Upper lobe of left lung (tissue), 6 donors: ENCODE measurements around the gene TCEAL3. TPM values are rescaled to one million over a fixed set of nuclear protein-coding genes. Genes with fewer than 3 reads are reported as not detected.
A peak's percentile ranks its signal among the peaks of the same experiment; 100 is the strongest.

Experiments
- ATAC-seq, 2 donors: fragments of 200-7000 bp; cut with Tn5 transposase; one replicate each; pipeline ENCODE4 v1.9.1; 2022; ENCODE audit warnings: mild to moderate bottlenecking in 2 of 2, moderate library complexity in 2 of 2; ENCODE audit not compliant: low FRiP score in 2 of 2
- DNase-seq, 2 donors: peaks; one replicate each; pipeline ENCODE4 v3.0.0-alpha.2; 2019 to 2020
- H3K27ac ChIP-seq, 4 donors: fragments of 200-600 bp; sonication (generic); one replicate each; pipeline ENCODE4 v1.5.1; 2016 to 2019
- H3K27me3 ChIP-seq, 4 donors: fragments of 200-600 bp; sonication (generic); one replicate each; pipeline ENCODE4 v1.5.1; 2017 to 2019
- H3K36me3 ChIP-seq, 4 donors: fragments of 200-600 bp; sonication (generic); one replicate each; pipeline ENCODE4 v1.5.1; 2016 to 2019
- H3K4me1 ChIP-seq, 4 donors: fragments of 200-600 bp; sonication (generic); one replicate each; pipeline ENCODE4 v1.5.1; 2018 to 2019
- H3K4me3 ChIP-seq, 4 donors: fragments of 200-600 bp; sonication (generic); one replicate each; pipeline ENCODE4 v1.5.1; 2017 to 2019; ENCODE audit warnings: mild to moderate bottlenecking in 2 of 4, moderate library complexity in 1 of 4
- H3K9me3 ChIP-seq, 4 donors: fragments of 200-600 bp; sonication (generic); one replicate each; pipeline ENCODE4 v1.5.1; 2018 to 2019
- CTCF ChIP-seq, 6 experiments: fragments of 450-650 bp in 4 of 6; fragments of 200-600 bp in 2 of 6; sonication (generic) in 2 of 6; IDR thresholded peaks; one replicate each; pipeline ENCODE4 v1.5.1; 2016 to 2019; ENCODE audit warnings: antibody characterized with exemption in 6 of 6
- EP300 ChIP-seq, 4 donors: sonication (generic); formaldehyde crosslinking; IDR thresholded peaks; one replicate each; pipeline ENCODE4 v1.5.1; 2017; ENCODE audit warnings: antibody characterized with exemption in 4 of 4, control low read depth in 2 of 4
- POLR2A ChIP-seq, 4 donors: fragments of 450-650 bp; IDR thresholded peaks; one replicate each; pipeline ENCODE4 v1.5.1; 2016 to 2017; ENCODE audit warnings: antibody characterized with exemption in 4 of 4, mild to moderate bottlenecking in 2 of 4
- POLR2AphosphoS5 ChIP-seq, 2 donors: sonication (generic); formaldehyde crosslinking; IDR thresholded peaks; one replicate each; pipeline ENCODE4 v1.5.1; 2017; ENCODE audit warnings: antibody characterized with exemption in 2 of 2
- WGBS, 2 donors: methylation state at CpG; one replicate each; pipeline ENCODE4 v1.1.5; 2017 to 2018; 5-methylcytosine and 5-hydroxymethylcytosine counted together
- total RNA-seq, 6 donors: library from RNA; depleted of rRNA in 4 of 6; stranded (reverse); fragments of >200 nt in 4 of 6; gene quantifications; one replicate each; pipeline versions ENCODE4 v1.1.0 to v1.2.1, GENCODE V29; 2016 to 2021
- donor health status: DM: no; HTN: no; CAD: no; lungs with moderate emphysema.
- donor health status: DM: no; HTN: yes; CAD: no; lungs with severe emphysema.

Gene TCEAL3
- total RNA-seq, 6 donors from 2014 or later, result 17.8 to 27.9 (median 25.2) TPM

- Histone ChIP-seq H3K27me3 (no peaks in the 10 kb centered on the region), H3K9me3 (no peaks in the 10 kb centered on the region), H3K36me3 (no peaks in the 10 kb centered on the region), H3K27ac (no peak overlapping the region), H3K4me1 (no peaks in the 10 kb centered on the region), H3K4me3 (no peak overlapping the region)
- no peak for TF ChIP-seq EP300 (IDR thresholded peaks at IDR 0.05)
- TF ChIP-seq CTCF (IDR thresholded peaks at IDR 0.05), result no peak
- no peak for TF ChIP-seq POLR2A (IDR thresholded peaks at IDR 0.05)
- no peak for TF ChIP-seq POLR2AphosphoS5 (IDR thresholded peaks at IDR 0.05)
- ATAC-seq (no peak), DNase-seq (no peak)
These were observed 8.1 kb downstream of the TCEAL3 start for GRCh38 chrX:103615781-103616371.

- TF ChIP-seq POLR2AphosphoS5 (IDR thresholded peaks at IDR 0.05), result no peak
- TF ChIP-seq POLR2A (IDR thresholded peaks at IDR 0.05), result no peak
- TF ChIP-seq CTCF (IDR thresholded peaks at IDR 0.05), result no peak
- TF ChIP-seq EP300 (IDR thresholded peaks at IDR 0.05), result no peak
- 32% methylated on average over 1 of the region's 1 CpG; no CpG with 5 or more reads in 1 of the 2 donors for WGBS, 2 donors
- Histone ChIP-seq H3K27ac (no peak overlapping the region), H3K27me3 (no peaks in the 10 kb centered on the region), H3K4me1 (no peaks in the 10 kb centered on the region), H3K9me3 (no peaks in the 10 kb centered on the region), H3K4me3 (no peak overlapping the region), H3K36me3 (no peaks in the 10 kb centered on the region)
- no peak for ATAC-seq
- no peak for DNase-seq
These were observed 9.0 kb downstream of the TCEAL3 start for GRCh38 chrX:103616676-103617186.

- Histone ChIP-seq H3K27me3 (no peaks in the 10 kb centered on the region), H3K36me3 (no peaks in the 10 kb centered on the region), H3K27ac (peak overlapping the region in 2 of 4 donors; percentile 54 to 62), H3K4me1 (peaks cover 0 to 14% (median 0%) of the 10 kb centered on the region in 4 donors), H3K4me3 (no peak overlapping the region), H3K9me3 (no peaks in the 10 kb centered on the region)
- DNase-seq (no peak), ATAC-seq (no peak)
- TF ChIP-seq EP300 (IDR thresholded peaks at IDR 0.05) (no peak), POLR2A (IDR thresholded peaks at IDR 0.05) (no peak), CTCF (IDR thresholded peaks at IDR 0.05) (no peak), POLR2AphosphoS5 (IDR thresholded peaks at IDR 0.05) (no peak)
- 79% methylated on average over 4 of the region's 4 CpGs; no CpG with 5 or more reads in 1 of the 2 donors for WGBS, 2 donors
These were observed 16.3 kb downstream of the TCEAL3 start for GRCh38 chrX:103624111-103624510.

- TF ChIP-seq EP300 (IDR thresholded peaks at IDR 0.05) (no peak), POLR2A (IDR thresholded peaks at IDR 0.05) (no peak), CTCF (IDR thresholded peaks at IDR 0.05) (no peak), POLR2AphosphoS5 (IDR thresholded peaks at IDR 0.05) (no peak)
- H3K4me1 ChIP-seq, result peaks cover 0 to 14% (median 0%) of the 10 kb centered on the region in 4 donors
- no peak for ATAC-seq
- H3K4me3 ChIP-seq, result no peak overlapping the region
- no peak for DNase-seq
- no peak overlapping the region for H3K27ac ChIP-seq
- H3K9me3 ChIP-seq, result no peaks in the 10 kb centered on the region
- no peaks in the 10 kb centered on the region for H3K36me3 ChIP-seq
- no peaks in the 10 kb centered on the region for H3K27me3 ChIP-seq
These were observed 19.1 kb downstream of the TCEAL3 start for GRCh38 chrX:103626855-103627254.
